ENCODE measurements around the gene FXR1.
"Not testable (repeated sequence)": the region's sequence is repeated elsewhere in the genome, so short reads cannot be mapped to it uniquely, and the experiment has no call there.

Gene FXR1

GRCh38 chr3:181003469-181003868, 91.0 kb downstream of the FXR1 start:
- not testable (repeated sequence) for FAIRE-seq; DNase-seq (ENCODE audit: insufficient read length, low spot score)

- DNase-seq (ENCODE audit: insufficient read length, low spot score) (no peak), FAIRE-seq (no peak)
Observed at GRCh38 chr3:181006541-181006940, 94.1 kb downstream of the FXR1 start.

- DNase-seq (ENCODE audit: insufficient read length, low spot score), result no peak
- FAIRE-seq, result no peak
Observed at GRCh38 chr3:181007262-181007661, 94.8 kb downstream of the FXR1 start.

GRCh38 chr3:181008796-181009195, 96.3 kb downstream of the FXR1 start:
- DNase-seq (ENCODE audit: insufficient read length, low spot score), result no peak
- FAIRE-seq, result no peak

GRCh38 chr3:181009225-181009624, 96.8 kb downstream of the FXR1 start:
- DNase-seq (ENCODE audit: insufficient read length, low spot score), result no peak
- no peak for FAIRE-seq

- DNase-seq (ENCODE audit: insufficient read length, low spot score) (no peak), FAIRE-seq (no peak)
Observed at GRCh38 chr3:181017690-181018089, 105.2 kb downstream of the FXR1 start.

- FAIRE-seq, result no peak
- DNase-seq (ENCODE audit: insufficient read length, low spot score), result no peak
Observed at GRCh38 chr3:181025204-181025603, 112.7 kb downstream of the FXR1 start.

- FAIRE-seq, result no peak
- DNase-seq (ENCODE audit: insufficient read length, low spot score), result no peak
Observed at GRCh38 chr3:181030948-181031347, 118.5 kb downstream of the FXR1 start.
